PC-9 (cell line): ENCODE results near the gene ARHGEF40. TPM values are rescaled to one million over a fixed set of nuclear protein-coding genes. Genes with fewer than 3 reads are reported as not detected.

Source experiments
- BruUV-seq: library from RNA; stranded (reverse); fragments of 400-500 nt; replicated peaks from 2 replicates; lab custom pipeline; 2021; lab: Mats Ljungman, UMichigan
- CTCF ChIA-PET: fragments of 300-600 bp; sonication (Branson Sonifier 250); formaldehyde crosslinking; loops from one replicate; lab custom pipeline; 2022; ENCODE audit warnings: antibody characterized with exemption; lab: Charles Lee
- POLR2A ChIA-PET: fragments of 300-600 bp; sonication (Branson Sonifier 250); formaldehyde crosslinking; loops from one replicate; lab custom pipeline; 2022; ENCODE audit warnings: antibody characterized with exemption; ENCODE audit not compliant: unreplicated experiment; lab: Charles Lee
- DNase-seq, 2 experiments: peaks; one replicate each; pipeline versions ENCODE4 v3.0.0 to v3.0.0-alpha.2; 2015 to 2022; ENCODE audit warnings: mixed read lengths in 1 of 2
- H2AFZ ChIP-seq: fragments of 200-600 bp; sonication (generic); 2 replicates; pipeline ENCODE4 v1.8.1; 2017; ENCODE audit warnings: antibody characterized with exemption
- H3F3A ChIP-seq: fragments of 200-600 bp; sonication (generic); 2 replicates; pipeline ENCODE4 v1.8.1; 2017; ENCODE audit warnings: antibody characterized with exemption, mild to moderate bottlenecking, low read depth; ENCODE audit not compliant: insufficient read depth
- H3K27ac ChIP-seq: fragments of 200-600 bp; sonication (generic); 2 replicates; pipeline ENCODE4 v1.6.1; 2016; ENCODE audit warnings: mixed run types
- H3K27me3 ChIP-seq: fragments of 200-600 bp; sonication (generic); 2 replicates; pipeline ENCODE4 v1.6.1; 2016; ENCODE audit warnings: low read depth, mixed run types; ENCODE audit not compliant: insufficient read depth
- H3K36me3 ChIP-seq: fragments of 200-600 bp; sonication (generic); 2 replicates; pipeline ENCODE4 v1.6.1; 2016; ENCODE audit warnings: low read depth, mixed run types
- H3K4me1 ChIP-seq: fragments of 200-600 bp; sonication (generic); replicated peaks from 2 replicates; pipeline ENCODE4 v1.6.1; 2016; ENCODE audit warnings: mixed run types; ENCODE audit not compliant: insufficient read depth
- H3K4me2 ChIP-seq: fragments of 200-600 bp; sonication (generic); 2 replicates; pipeline ENCODE4 v1.6.1; 2017; ENCODE audit warnings: mixed run types
- H3K4me3 ChIP-seq: fragments of 200-600 bp; sonication (generic); 2 replicates; pipeline ENCODE4 v1.6.1; 2016; ENCODE audit warnings: mixed run types
- H3K79me2 ChIP-seq: fragments of 200-600 bp; sonication (generic); 2 replicates; pipeline ENCODE4 v1.6.1; 2017; ENCODE audit warnings: low read depth, mixed run types
- H3K9me2 ChIP-seq: fragments of 200-600 bp; sonication (generic); 2 replicates; pipeline ENCODE4 v1.8.1; 2017; ENCODE audit warnings: mild to moderate bottlenecking; ENCODE audit not compliant: insufficient read depth
- H3K9me3 ChIP-seq: fragments of 200-600 bp; sonication (generic); 2 replicates; pipeline ENCODE4 v1.8.1; 2016; ENCODE audit warnings: low read depth; ENCODE audit not compliant: insufficient read depth
- H4K20me1 ChIP-seq: fragments of 200-600 bp; sonication (generic); 2 replicates; pipeline ENCODE4 v1.8.1; 2017; ENCODE audit not compliant: insufficient read depth
- CTCF ChIP-seq: fragments of 200-600 bp; sonication (generic); conservative IDR thresholded peaks from 2 replicates; pipeline ENCODE4 v1.6.1; 2017; ENCODE audit warnings: mixed run types, antibody characterized with exemption, mild to moderate bottlenecking, moderate library complexity
- EZH2 ChIP-seq: fragments of 200-600 bp; sonication (generic); IDR thresholded peaks from 2 replicates; pipeline ENCODE4 v1.8.0; 2017; ENCODE audit warnings: antibody characterized with exemption, low read depth
- intact Hi-C: fragments of 100-400 bp; cut with micrococcal nuclease; formaldehyde crosslinking; loops from one replicate; pipeline ENCODE4 v1.10.0; 2022; ENCODE audit not compliant: unreplicated experiment
- total RNA-seq: library from RNA; stranded (reverse); gene quantifications from 2 replicates; pipeline ENCODE4 v1.2.3, GENCODE V29; 2021

Gene ARHGEF40
- total RNA-seq, 1 experiment from 2014 or later: 13.0 TPM

- Histone ChIP-seq H3K9me3 (no peaks in the 10 kb centered on the region), H3K4me2 (no peak overlapping the region), H3K27me3 (no peaks in the 10 kb centered on the region; the same call in 1 of the 2 replicates), H3K27ac (no peak overlapping the region), H3K36me3 (no peaks in the 10 kb centered on the region), H3F3A (no peaks in the 10 kb centered on the region), H3K4me1 (no peaks in the 10 kb centered on the region), H3K9me2 (no peaks in the 10 kb centered on the region), H2AFZ (no peak overlapping the region), H3K4me3 (no peak overlapping the region), H3K79me2 (no peaks in the 10 kb centered on the region), H4K20me1 (no peaks in the 10 kb centered on the region)
- TF ChIP-seq CTCF: no peak
- no peak for TF ChIP-seq EZH2
- CTCF ChIA-PET: interaction anchor here (0.7 kb wide), 1 partner anchor 526 kb away, joined by 3 read pairs; no protein-coding TSS in a partner anchor
- BruUV-seq: no TSS peak
- intact Hi-C loops: no loop called here
- DNase-seq: no peak
- POLR2A ChIA-PET: no interaction called here
Measured at GRCh38 chr14:21074398-21075272, 4.5 kb downstream of the ARHGEF40 start.

DNA sequence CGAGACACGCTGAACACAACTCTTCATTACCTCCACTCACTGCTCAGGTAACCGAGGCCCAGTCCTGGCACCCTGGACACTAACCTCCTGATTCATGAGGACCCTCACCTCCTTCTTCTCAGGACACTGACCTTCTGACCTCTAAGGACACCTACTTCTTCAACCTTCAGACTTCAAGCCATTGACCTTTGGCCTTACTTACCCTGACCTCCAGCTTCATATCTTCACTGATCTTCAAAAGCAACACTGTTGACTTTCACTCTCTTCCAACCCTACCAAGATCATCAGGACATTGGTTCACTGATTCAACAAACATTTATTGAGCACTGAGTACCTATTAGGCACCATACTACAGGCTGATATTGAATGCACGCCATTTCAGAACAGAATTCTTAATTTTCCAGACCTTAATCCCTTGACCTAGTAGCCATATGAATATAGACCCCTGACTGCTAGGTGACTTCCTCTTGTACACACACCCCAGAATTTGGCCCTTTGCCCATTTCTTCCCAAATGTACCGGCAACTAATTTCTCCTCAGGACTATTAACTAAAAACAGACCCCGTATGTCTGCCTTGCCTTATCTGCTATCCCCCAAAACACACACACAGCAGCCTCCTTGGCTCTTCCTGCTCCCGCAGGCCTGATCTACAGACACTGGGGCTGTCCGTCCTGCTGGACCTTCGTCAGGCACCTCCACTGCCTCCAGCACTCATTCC lies 5.8 kb downstream of the ARHGEF40 start:
- TF ChIP-seq CTCF (no peak), EZH2 (no peak)
- H3K4me3 ChIP-seq: no peak overlapping the region
- no peaks in the 10 kb centered on the region for H3K4me1 ChIP-seq
- H3K36me3 ChIP-seq: no peaks in the 10 kb centered on the region
- DNase-seq: no peak
- CTCF ChIA-PET: no interaction called here
- H3K27ac ChIP-seq: no peak overlapping the region
- H4K20me1 ChIP-seq: no peaks in the 10 kb centered on the region
- H2AFZ ChIP-seq: no peak overlapping the region
- no peaks in the 10 kb centered on the region for H3K27me3 ChIP-seq
- H3K79me2 ChIP-seq: no peaks in the 10 kb centered on the region
- POLR2A ChIA-PET: no interaction called here
- intact Hi-C loops: no loop called here
- no peak overlapping the region for H3K4me2 ChIP-seq
- H3K9me3 ChIP-seq: no peaks in the 10 kb centered on the region
- H3F3A ChIP-seq: no peaks in the 10 kb centered on the region
- BruUV-seq: no TSS peak
- H3K9me2 ChIP-seq: no peaks in the 10 kb centered on the region

- intact Hi-C loops: no loop called here
- TF ChIP-seq CTCF (no peak), EZH2 (no peak)
- POLR2A ChIA-PET: no interaction called here
Measured at GRCh38 chr14:21077672-21078071, 7.6 kb downstream of the ARHGEF40 start.

More at GRCh38 chr14:21077672-21078071, 7.6 kb downstream of the ARHGEF40 start:
- no peaks in the 10 kb centered on the region for H4K20me1 ChIP-seq
- no peaks in the 10 kb centered on the region for H3K27me3 ChIP-seq
- no peaks in the 10 kb centered on the region for H3K9me2 ChIP-seq
- no peaks in the 10 kb centered on the region for H3K36me3 ChIP-seq
- no peaks in the 10 kb centered on the region for H3K79me2 ChIP-seq
- H3F3A ChIP-seq: no peaks in the 10 kb centered on the region
- H3K4me3 ChIP-seq: no peak overlapping the region
- no peak for DNase-seq
- no peak overlapping the region for H3K4me2 ChIP-seq
- no peak overlapping the region for H2AFZ ChIP-seq
- H3K9me3 ChIP-seq: no peaks in the 10 kb centered on the region
- no TSS peak for BruUV-seq
- no peaks in the 10 kb centered on the region for H3K4me1 ChIP-seq
- CTCF ChIA-PET: no interaction called here
- H3K27ac ChIP-seq: no peak overlapping the region
